WTC11 (cell line): ENCODE measurements around the gene FMO5. TPM values are rescaled to one million over a fixed set of nuclear protein-coding genes. Genes with fewer than 3 reads are reported as not detected.

Source experiments
- ATAC-seq: fragments of 200-7000 bp; cut with Tn5 transposase; 2 replicates; pipeline ENCODE4 v1.10.0; 2021; ENCODE audit warnings: mild to moderate bottlenecking, moderate library complexity
- CTCF ChIA-PET: fragments of 300-600 bp; sonication (Branson Sonifier 250); formaldehyde crosslinking; loops from one replicate; lab custom pipeline; 2021; ENCODE audit warnings: antibody characterized with exemption; lab: Charles Lee
- POLR2A ChIA-PET: fragments of 350-600 bp; sonication (Branson Sonifier 250); formaldehyde crosslinking; loops from one replicate; lab custom pipeline; 2021; ENCODE audit warnings: antibody characterized with exemption; lab: Charles Lee
- DNase-seq: peaks from one replicate; pipeline ENCODE4 v3.0.0; 2021; ENCODE audit warnings: low spot score
- H3K27ac Mint-ChIP-seq: 2 replicates; pipeline ENCODE4 v1.8.0; 2021; ENCODE audit warnings: mixed read lengths
- H3K27me3 Mint-ChIP-seq: 2 replicates; pipeline ENCODE4 v1.8.0; 2021; ENCODE audit warnings: low read depth, mild to moderate bottlenecking, moderate library complexity, mixed read lengths
- H3K36me3 Mint-ChIP-seq: 2 replicates; pipeline ENCODE4 v1.8.0; 2021; ENCODE audit warnings: mixed read lengths
- H3K4me1 Mint-ChIP-seq: 2 replicates; pipeline ENCODE4 v1.8.0; 2022; ENCODE audit warnings: mixed read lengths
- H3K4me3 Mint-ChIP-seq: 2 replicates; pipeline ENCODE4 v1.8.0; 2021; ENCODE audit warnings: mild to moderate bottlenecking, moderate library complexity, mixed read lengths
- H3K9me3 Mint-ChIP-seq: 2 replicates; pipeline ENCODE4 v1.8.0; 2021; ENCODE audit warnings: mixed read lengths
- GTF2I ChIP-seq: fragments of 250-450 bp; sonication (Bioruptor Pico); conservative IDR thresholded peaks from 2 replicates; pipeline ENCODE4 v1.4.0; 2021; ENCODE audit warnings: mild to moderate bottlenecking
- JAZF1 ChIP-seq: fragments of 250-450 bp; sonication (Bioruptor Pico); IDR thresholded peaks from 2 replicates; pipeline ENCODE4 v1.9.0; 2021; ENCODE audit warnings: moderate library complexity, mild to moderate bottlenecking, inconsistent platforms
- JUN ChIP-seq: sonication (generic); formaldehyde crosslinking; IDR thresholded peaks from 2 replicates; pipeline ENCODE4 v1.8.0; 2023; ENCODE audit warnings: mild to moderate bottlenecking, missing genetic modification reagents
- MYBL2 ChIP-seq: sonication (generic); formaldehyde crosslinking; IDR thresholded peaks from 2 replicates; pipeline ENCODE4 v1.8.1; 2023; ENCODE audit warnings: mild to moderate bottlenecking, moderate library complexity, missing genetic modification reagents
- NFE2L1 ChIP-seq: sonication (generic); formaldehyde crosslinking; IDR thresholded peaks from 2 replicates; pipeline ENCODE4 v1.8.1; 2023; ENCODE audit warnings: missing genetic modification reagents
- NR1H2 ChIP-seq: sonication (generic); formaldehyde crosslinking; IDR thresholded peaks from 2 replicates; pipeline ENCODE4 v1.9.0; 2021; ENCODE audit warnings: mild to moderate bottlenecking, moderate library complexity, missing genetic modification reagents
- TCF7 ChIP-seq: sonication (generic); formaldehyde crosslinking; IDR thresholded peaks from 2 replicates; pipeline ENCODE4 v1.8.0; 2022; ENCODE audit warnings: mild to moderate bottlenecking, low read depth, missing genetic modification reagents, moderate library complexity
- TEAD1 ChIP-seq: sonication (generic); formaldehyde crosslinking; IDR thresholded peaks from 2 replicates; pipeline ENCODE4 v1.8.0; 2022; ENCODE audit warnings: mild to moderate bottlenecking, missing genetic modification reagents
- TP53 ChIP-seq: sonication (generic); formaldehyde crosslinking; IDR thresholded peaks from 2 replicates; pipeline ENCODE4 v1.8.1; 2023; ENCODE audit warnings: mild to moderate bottlenecking, missing genetic modification reagents
- total RNA-seq: library from RNA; stranded (reverse); gene quantifications from 3 replicates; pipeline ENCODE4 v1.2.3, GENCODE V29; 2021
- TF ChIP-seq, protein P1 (sequence below): fragments of 250-450 bp; sonication (Bioruptor Pico); IDR thresholded peaks from 2 replicates; pipeline ENCODE4 v1.9.0; 2021; ENCODE audit warnings: mild to moderate bottlenecking, borderline replicate concordance
- TF ChIP-seq, protein P2 (sequence below): sonication (generic); formaldehyde crosslinking; IDR thresholded peaks from 2 replicates; pipeline ENCODE4 v1.8.1; 2023; ENCODE audit warnings: mild to moderate bottlenecking, missing genetic modification reagents
- TF ChIP-seq, protein P3 (sequence below): sonication (generic); formaldehyde crosslinking; IDR thresholded peaks from 2 replicates; pipeline ENCODE4 v1.8.1; 2022; ENCODE audit warnings: mild to moderate bottlenecking, missing genetic modification reagents, moderate library complexity, borderline replicate concordance
- TF ChIP-seq, protein P4 (sequence below): sonication (generic); formaldehyde crosslinking; IDR thresholded peaks from 2 replicates; pipeline ENCODE4 v1.8.1; 2023; ENCODE audit warnings: mild to moderate bottlenecking, missing genetic modification reagents, moderate library complexity
- TF ChIP-seq, protein P5 (sequence below): sonication (generic); formaldehyde crosslinking; conservative IDR thresholded peaks from 2 replicates; pipeline ENCODE4 v1.8.1; 2023; ENCODE audit warnings: mild to moderate bottlenecking, low read depth, missing genetic modification reagents, moderate library complexity
- TF ChIP-seq, protein P6 (sequence below): fragments of 250-450 bp; sonication (Bioruptor Pico); IDR thresholded peaks from 2 replicates; pipeline ENCODE4 v1.9.0; 2021; ENCODE audit warnings: moderate library complexity, mild to moderate bottlenecking, inconsistent platforms, borderline replicate concordance
- TF ChIP-seq, protein P7 (sequence below): sonication (generic); formaldehyde crosslinking; IDR thresholded peaks from 2 replicates; pipeline ENCODE4 v1.8.0; 2023; ENCODE audit warnings: missing genetic modification reagents
- TF ChIP-seq, protein P8 (sequence below): sonication (generic); formaldehyde crosslinking; IDR thresholded peaks from 2 replicates; pipeline ENCODE4 v1.8.0; 2022; ENCODE audit warnings: mild to moderate bottlenecking, missing genetic modification reagents
- TF ChIP-seq, protein P9 (sequence below): sonication (generic); formaldehyde crosslinking; IDR thresholded peaks from 2 replicates; pipeline ENCODE4 v1.8.1; 2023; ENCODE audit warnings: mild to moderate bottlenecking, moderate library complexity, missing genetic modification reagents

FMO5 gene
- total RNA-seq, 1 experiment from 2014 or later: 3.3 TPM

DNA sequence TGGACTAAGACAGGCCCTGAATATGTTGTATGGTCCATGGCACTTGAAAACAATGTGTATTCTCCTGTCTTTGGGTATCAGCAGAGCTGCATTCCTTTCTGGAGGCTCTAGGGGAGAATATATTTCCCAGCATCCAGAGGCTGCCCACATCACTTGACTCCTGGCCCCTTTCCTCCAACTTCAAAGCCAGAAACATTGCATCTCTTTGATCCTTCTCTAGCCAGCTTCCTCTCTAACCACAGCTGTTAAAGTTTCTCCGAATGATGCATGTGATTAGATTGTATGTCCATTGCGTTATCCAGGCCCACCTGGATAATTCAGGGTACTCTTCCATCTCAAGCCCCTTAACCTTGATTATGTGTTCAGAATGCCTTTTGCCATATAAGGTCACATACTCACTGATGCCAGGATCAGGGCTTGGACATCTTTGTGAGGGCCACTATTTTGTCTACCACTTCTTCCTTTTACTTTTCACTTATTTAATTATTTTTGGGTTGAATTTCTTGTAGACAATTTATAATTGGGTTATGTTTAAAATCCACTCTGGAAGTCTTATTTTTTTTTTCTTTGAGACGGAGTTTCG, 22.6 kb upstream of the FMO5 start (continued):
- TF ChIP-seq, protein P1, sequence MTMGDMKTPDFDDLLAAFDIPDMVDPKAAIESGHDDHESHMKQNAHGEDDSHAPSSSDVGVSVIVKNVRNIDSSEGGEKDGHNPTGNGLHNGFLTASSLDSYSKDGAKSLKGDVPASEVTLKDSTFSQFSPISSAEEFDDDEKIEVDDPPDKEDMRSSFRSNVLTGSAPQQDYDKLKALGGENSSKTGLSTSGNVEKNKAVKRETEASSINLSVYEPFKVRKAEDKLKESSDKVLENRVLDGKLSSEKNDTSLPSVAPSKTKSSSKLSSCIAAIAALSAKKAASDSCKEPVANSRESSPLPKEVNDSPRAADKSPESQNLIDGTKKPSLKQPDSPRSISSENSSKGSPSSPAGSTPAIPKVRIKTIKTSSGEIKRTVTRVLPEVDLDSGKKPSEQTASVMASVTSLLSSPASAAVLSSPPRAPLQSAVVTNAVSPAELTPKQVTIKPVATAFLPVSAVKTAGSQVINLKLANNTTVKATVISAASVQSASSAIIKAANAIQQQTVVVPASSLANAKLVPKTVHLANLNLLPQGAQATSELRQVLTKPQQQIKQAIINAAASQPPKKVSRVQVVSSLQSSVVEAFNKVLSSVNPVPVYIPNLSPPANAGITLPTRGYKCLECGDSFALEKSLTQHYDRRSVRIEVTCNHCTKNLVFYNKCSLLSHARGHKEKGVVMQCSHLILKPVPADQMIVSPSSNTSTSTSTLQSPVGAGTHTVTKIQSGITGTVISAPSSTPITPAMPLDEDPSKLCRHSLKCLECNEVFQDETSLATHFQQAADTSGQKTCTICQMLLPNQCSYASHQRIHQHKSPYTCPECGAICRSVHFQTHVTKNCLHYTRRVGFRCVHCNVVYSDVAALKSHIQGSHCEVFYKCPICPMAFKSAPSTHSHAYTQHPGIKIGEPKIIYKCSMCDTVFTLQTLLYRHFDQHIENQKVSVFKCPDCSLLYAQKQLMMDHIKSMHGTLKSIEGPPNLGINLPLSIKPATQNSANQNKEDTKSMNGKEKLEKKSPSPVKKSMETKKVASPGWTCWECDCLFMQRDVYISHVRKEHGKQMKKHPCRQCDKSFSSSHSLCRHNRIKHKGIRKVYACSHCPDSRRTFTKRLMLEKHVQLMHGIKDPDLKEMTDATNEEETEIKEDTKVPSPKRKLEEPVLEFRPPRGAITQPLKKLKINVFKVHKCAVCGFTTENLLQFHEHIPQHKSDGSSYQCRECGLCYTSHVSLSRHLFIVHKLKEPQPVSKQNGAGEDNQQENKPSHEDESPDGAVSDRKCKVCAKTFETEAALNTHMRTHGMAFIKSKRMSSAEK (CRISPR knock-in tag): no peak
- no peak for TF ChIP-seq TCF7
- TF ChIP-seq, protein P2, sequence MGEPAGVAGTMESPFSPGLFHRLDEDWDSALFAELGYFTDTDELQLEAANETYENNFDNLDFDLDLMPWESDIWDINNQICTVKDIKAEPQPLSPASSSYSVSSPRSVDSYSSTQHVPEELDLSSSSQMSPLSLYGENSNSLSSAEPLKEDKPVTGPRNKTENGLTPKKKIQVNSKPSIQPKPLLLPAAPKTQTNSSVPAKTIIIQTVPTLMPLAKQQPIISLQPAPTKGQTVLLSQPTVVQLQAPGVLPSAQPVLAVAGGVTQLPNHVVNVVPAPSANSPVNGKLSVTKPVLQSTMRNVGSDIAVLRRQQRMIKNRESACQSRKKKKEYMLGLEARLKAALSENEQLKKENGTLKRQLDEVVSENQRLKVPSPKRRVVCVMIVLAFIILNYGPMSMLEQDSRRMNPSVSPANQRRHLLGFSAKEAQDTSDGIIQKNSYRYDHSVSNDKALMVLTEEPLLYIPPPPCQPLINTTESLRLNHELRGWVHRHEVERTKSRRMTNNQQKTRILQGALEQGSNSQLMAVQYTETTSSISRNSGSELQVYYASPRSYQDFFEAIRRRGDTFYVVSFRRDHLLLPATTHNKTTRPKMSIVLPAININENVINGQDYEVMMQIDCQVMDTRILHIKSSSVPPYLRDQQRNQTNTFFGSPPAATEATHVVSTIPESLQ (CRISPR knock-in tag): no peak
- no peak for TF ChIP-seq TP53 (CRISPR knock-in tag)
- TF ChIP-seq GTF2I: no peak
- TF ChIP-seq NFE2L1: no peak
- TF ChIP-seq, protein P3, sequence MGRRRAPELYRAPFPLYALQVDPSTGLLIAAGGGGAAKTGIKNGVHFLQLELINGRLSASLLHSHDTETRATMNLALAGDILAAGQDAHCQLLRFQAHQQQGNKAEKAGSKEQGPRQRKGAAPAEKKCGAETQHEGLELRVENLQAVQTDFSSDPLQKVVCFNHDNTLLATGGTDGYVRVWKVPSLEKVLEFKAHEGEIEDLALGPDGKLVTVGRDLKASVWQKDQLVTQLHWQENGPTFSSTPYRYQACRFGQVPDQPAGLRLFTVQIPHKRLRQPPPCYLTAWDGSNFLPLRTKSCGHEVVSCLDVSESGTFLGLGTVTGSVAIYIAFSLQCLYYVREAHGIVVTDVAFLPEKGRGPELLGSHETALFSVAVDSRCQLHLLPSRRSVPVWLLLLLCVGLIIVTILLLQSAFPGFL (CRISPR knock-in tag): no peak
- TF ChIP-seq NR1H2: no peak
- TF ChIP-seq, protein P4, sequence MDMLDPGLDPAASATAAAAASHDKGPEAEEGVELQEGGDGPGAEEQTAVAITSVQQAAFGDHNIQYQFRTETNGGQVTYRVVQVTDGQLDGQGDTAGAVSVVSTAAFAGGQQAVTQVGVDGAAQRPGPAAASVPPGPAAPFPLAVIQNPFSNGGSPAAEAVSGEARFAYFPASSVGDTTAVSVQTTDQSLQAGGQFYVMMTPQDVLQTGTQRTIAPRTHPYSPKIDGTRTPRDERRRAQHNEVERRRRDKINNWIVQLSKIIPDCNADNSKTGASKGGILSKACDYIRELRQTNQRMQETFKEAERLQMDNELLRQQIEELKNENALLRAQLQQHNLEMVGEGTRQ (CRISPR knock-in tag): no peak
- TF ChIP-seq, protein P5, sequence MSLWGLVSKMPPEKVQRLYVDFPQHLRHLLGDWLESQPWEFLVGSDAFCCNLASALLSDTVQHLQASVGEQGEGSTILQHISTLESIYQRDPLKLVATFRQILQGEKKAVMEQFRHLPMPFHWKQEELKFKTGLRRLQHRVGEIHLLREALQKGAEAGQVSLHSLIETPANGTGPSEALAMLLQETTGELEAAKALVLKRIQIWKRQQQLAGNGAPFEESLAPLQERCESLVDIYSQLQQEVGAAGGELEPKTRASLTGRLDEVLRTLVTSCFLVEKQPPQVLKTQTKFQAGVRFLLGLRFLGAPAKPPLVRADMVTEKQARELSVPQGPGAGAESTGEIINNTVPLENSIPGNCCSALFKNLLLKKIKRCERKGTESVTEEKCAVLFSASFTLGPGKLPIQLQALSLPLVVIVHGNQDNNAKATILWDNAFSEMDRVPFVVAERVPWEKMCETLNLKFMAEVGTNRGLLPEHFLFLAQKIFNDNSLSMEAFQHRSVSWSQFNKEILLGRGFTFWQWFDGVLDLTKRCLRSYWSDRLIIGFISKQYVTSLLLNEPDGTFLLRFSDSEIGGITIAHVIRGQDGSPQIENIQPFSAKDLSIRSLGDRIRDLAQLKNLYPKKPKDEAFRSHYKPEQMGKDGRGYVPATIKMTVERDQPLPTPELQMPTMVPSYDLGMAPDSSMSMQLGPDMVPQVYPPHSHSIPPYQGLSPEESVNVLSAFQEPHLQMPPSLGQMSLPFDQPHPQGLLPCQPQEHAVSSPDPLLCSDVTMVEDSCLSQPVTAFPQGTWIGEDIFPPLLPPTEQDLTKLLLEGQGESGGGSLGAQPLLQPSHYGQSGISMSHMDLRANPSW (CRISPR knock-in tag): no peak
- no peak for TF ChIP-seq JUN (CRISPR knock-in tag)
- TF ChIP-seq, protein P6, sequence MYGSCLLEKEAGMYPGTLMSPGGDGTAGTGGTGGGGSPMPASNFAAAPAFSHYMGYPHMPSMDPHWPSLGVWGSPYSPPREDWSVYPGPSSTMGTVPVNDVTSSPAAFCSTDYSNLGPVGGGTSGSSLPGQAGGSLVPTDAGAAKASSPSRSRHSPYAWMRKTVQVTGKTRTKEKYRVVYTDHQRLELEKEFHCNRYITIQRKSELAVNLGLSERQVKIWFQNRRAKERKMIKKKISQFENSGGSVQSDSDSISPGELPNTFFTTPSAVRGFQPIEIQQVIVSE (CRISPR knock-in tag): no peak
- TF ChIP-seq JAZF1 (CRISPR knock-in tag): no peak

DNA sequence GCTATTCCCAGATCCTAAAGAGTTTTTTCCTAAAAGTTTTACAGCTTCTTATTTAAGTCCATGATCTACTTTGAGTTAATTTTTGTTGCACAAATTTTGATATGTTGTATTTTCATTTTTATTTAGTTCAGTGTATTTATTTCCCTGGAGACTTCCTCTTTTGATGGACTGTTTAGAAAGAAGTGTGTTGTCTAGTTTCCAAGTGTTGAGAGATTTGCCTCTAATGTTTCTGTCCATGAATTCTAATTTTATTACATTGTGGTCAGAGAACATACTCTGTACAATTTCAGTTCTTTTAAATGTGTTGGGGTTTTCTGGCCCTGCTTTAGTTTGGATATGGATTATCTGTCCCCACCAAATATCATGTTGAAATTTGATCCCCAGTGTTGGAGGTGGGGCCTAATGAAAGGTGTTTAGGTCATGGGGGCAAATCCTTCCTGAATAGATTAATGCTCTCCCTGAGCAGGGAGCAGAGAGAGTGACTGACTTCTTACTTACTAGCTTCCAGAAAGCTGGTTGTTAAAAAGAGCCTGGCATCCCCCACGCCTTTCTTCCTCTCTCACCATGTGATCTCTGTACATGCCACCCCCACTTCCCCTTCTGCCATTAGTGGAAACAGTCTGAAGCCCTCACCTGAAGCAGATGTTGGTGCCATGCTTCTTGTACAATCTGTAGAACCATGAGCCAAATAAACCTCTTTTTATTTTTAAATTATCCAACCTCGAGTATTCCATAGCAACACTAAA, 21.9 kb upstream of the FMO5 start:
- H3K4me3 Mint-ChIP-seq: 0 out of 2 replicates have a peak overlapping the region, but pooled peaks have one; percentile 5
- POLR2A ChIA-PET: no interaction called here
- DNase-seq (no peak), ATAC-seq (no peak)
- H3K4me1 Mint-ChIP-seq: peaks cover 60% of the 10 kb centered on the region
- H3K36me3 Mint-ChIP-seq: no peaks in the 10 kb centered on the region
- H3K27me3 Mint-ChIP-seq: no peaks in the 10 kb centered on the region
- CTCF ChIA-PET: no interaction called here
- H3K27ac Mint-ChIP-seq: peak overlapping the region; percentile 32
- H3K9me3 Mint-ChIP-seq: no peaks in the 10 kb centered on the region
- TF ChIP-seq, protein P7, sequence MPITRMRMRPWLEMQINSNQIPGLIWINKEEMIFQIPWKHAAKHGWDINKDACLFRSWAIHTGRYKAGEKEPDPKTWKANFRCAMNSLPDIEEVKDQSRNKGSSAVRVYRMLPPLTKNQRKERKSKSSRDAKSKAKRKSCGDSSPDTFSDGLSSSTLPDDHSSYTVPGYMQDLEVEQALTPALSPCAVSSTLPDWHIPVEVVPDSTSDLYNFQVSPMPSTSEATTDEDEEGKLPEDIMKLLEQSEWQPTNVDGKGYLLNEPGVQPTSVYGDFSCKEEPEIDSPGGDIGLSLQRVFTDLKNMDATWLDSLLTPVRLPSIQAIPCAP (CRISPR knock-in tag): no peak
- TF ChIP-seq, protein P8, sequence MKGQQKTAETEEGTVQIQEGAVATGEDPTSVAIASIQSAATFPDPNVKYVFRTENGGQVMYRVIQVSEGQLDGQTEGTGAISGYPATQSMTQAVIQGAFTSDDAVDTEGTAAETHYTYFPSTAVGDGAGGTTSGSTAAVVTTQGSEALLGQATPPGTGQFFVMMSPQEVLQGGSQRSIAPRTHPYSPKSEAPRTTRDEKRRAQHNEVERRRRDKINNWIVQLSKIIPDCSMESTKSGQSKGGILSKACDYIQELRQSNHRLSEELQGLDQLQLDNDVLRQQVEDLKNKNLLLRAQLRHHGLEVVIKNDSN (CRISPR knock-in tag): no peak
- TF ChIP-seq TEAD1 (CRISPR knock-in tag) (no peak), MYBL2 (CRISPR knock-in tag) (no peak)
- TF ChIP-seq, protein P9, sequence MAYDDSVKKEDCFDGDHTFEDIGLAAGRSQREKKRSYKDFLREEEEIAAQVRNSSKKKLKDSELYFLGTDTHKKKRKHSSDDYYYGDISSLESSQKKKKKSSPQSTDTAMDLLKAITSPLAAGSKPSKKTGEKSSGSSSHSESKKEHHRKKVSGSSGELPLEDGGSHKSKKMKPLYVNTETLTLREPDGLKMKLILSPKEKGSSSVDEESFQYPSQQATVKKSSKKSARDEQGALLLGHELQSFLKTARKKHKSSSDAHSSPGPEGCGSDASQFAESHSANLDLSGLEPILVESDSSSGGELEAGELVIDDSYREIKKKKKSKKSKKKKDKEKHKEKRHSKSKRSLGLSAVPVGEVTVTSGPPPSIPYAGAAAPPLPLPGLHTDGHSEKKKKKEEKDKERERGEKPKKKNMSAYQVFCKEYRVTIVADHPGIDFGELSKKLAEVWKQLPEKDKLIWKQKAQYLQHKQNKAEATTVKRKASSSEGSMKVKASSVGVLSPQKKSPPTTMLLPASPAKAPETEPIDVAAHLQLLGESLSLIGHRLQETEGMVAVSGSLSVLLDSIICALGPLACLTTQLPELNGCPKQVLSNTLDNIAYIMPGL (CRISPR knock-in tag): no peak
